Measurements from ENCODE around the gene RFX3. TPM values are rescaled to one million over a fixed set of nuclear protein-coding genes. Genes with fewer than 3 reads are reported as not detected.

RFX3 gene
- total and polyA plus RNA-seq, 5 donors = 1.3 to 9.9 (median 5.1) TPM

DNA sequence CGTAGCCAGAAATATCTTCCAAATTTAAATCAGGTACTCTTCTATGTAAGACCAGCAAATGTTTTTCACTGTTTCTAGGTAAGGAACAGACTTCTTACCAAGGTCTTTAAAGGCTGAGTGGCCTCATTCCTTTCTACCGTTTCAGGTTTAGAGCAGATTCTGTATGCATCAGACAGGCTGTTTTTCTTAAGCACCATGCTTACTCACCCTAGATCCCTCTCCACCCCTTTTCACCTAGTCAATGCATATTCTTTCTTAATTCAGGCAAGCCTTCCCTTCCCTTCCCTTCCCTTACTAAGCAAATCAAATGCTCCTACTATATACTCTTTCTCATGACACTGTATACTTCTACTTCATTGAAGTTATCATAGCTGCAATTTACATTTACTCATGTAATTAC is 70.7 kb downstream of the RFX3 start:
- ATAC-seq = no peak
- intact Hi-C loops (cut with DNase I) = no loop called here

DNA sequence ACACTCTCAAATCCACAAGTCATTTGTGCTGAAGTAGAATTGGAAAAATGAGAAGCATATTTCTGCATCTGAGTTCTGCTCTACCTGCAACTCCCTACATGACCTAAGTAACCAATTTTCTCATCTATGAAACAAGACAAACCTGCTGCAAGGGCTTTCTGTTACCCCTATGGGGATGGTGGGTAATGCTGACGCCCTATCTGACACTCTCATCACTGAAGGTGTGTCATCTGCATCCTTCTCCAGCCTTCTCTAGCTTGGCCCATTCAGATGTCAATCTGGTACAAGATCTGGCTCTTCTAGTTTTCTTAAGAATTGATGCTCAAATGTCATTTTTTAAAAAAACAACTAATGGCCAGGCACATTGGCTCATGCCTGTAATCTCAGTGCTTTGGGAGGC is 73.8 kb downstream of the RFX3 start:
- Histone ChIP-seq H3K4me3 (ENCODE audit: low read length) (no peak overlapping the region), H3K27me3 (ENCODE audit: control insufficient read depth, insufficient read depth) (no peaks in the 10 kb centered on the region), H3K9me3 (ENCODE audit: control insufficient read depth, low read length) (no peaks in the 10 kb centered on the region), H3K27ac (ENCODE audit: low read length) (no peak overlapping the region), H3K4me1 (ENCODE audit: control insufficient read depth, insufficient read depth, low read length) (no peaks in the 10 kb centered on the region)
- DNase-seq = no peak
- no peak for ATAC-seq
- intact Hi-C loops (cut with DNase I) = no loop called here
- 95% methylated on average over 1 of the region's 1 CpG for WGBS

More for the DNA sequence above, 70.7 kb downstream of the RFX3 start:
- H3K9me3 ChIP-seq (ENCODE audit: control insufficient read depth, low read length) = no peaks in the 10 kb centered on the region
- 88% methylated on average over 2 of the region's 2 CpGs for WGBS
- H3K27ac ChIP-seq (ENCODE audit: low read length) = no peak overlapping the region
- H3K4me3 ChIP-seq (ENCODE audit: low read length) = no peak overlapping the region
- H3K4me1 ChIP-seq (ENCODE audit: control insufficient read depth, insufficient read depth, low read length) = no peaks in the 10 kb centered on the region
- H3K27me3 ChIP-seq (ENCODE audit: control insufficient read depth, insufficient read depth) = no peaks in the 10 kb centered on the region
- DNase-seq = no peak

DNA sequence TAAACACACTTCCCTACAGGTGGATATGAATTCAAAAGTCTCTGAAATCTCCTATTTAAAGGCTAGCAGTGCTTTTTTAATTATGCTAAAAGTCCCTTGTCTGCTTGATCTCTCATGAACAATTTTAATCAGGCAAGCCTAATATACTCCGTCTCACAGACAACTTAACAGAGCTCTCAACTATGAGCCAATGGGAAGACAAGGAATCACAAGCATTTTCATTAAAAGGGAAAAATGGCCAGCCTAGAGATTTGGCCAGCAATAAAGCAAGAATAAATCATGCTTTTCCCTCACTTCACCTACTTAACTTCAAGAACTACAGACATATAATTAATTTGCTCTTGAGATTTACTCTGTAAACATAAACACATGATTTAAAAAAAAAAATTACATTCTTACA is 78.0 kb downstream of the RFX3 start:
- H3K27ac ChIP-seq (ENCODE audit: low read length) = no peak overlapping the region

DNA sequence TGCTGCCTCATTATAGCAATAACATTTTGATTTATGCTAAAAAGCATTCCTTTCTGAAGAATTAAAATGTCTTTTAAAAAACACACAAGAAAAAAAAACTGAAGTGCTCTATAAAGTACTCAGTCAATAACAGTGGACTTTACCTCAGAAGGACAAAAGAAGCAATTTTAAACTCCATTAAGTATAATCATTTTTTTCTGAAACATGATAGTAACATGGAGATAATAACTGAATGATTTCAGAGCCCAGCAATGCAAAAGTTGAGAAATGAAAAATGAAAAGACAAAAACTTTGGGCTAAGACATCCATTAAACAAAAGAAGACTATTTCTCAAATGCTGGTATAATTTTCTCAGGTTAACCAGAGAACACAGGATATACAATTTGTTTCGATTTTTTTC is 78.7 kb downstream of the RFX3 start:
- H3K27ac ChIP-seq (ENCODE audit: low read length) = no peak overlapping the region
- H3K27me3 ChIP-seq (ENCODE audit: control insufficient read depth, insufficient read depth) = no peaks in the 10 kb centered on the region
- 70% methylated on average over 1 of the region's 1 CpG for WGBS
- no peaks in the 10 kb centered on the region for H3K9me3 ChIP-seq (ENCODE audit: control insufficient read depth, low read length)
- DNase-seq (no peak), ATAC-seq (no peak)
- H3K4me3 ChIP-seq (ENCODE audit: low read length) = no peak overlapping the region
- intact Hi-C loops (cut with DNase I) = no loop called here
- H3K4me1 ChIP-seq (ENCODE audit: control insufficient read depth, insufficient read depth, low read length) = no peaks in the 10 kb centered on the region

More for the DNA sequence above, 78.0 kb downstream of the RFX3 start:
- intact Hi-C loops (cut with DNase I) = no loop called here
- no peak for DNase-seq
- H3K9me3 ChIP-seq (ENCODE audit: control insufficient read depth, low read length) = no peaks in the 10 kb centered on the region
- ATAC-seq = no peak
- no peaks in the 10 kb centered on the region for H3K27me3 ChIP-seq (ENCODE audit: control insufficient read depth, insufficient read depth)
- H3K4me3 ChIP-seq (ENCODE audit: low read length) = no peak overlapping the region
- no peaks in the 10 kb centered on the region for H3K4me1 ChIP-seq (ENCODE audit: control insufficient read depth, insufficient read depth, low read length)
- WGBS = 66% methylated on average over 1 of the region's 1 CpG

DNA sequence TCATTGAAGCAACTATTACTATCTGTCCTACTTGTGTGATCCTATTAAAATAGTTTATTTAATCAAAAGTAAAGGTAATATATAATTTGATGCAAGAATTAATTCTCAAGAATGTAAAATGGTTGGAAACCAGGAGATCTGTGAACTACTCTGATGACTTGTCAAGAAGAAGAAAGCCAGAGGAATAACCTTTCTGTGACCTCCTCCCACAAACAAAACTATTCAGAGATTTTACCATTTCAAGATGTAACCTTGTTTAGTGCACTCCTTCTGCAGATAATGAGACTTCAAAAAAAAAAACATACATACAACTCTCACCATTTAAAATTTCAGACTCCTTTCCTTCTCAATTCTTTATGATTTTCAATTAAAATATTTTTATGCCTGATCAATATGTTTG is 79.5 kb downstream of the RFX3 start:
- Histone ChIP-seq H3K4me3 (ENCODE audit: low read length) (no peak overlapping the region), H3K27ac (ENCODE audit: low read length) (no peak overlapping the region), H3K4me1 (ENCODE audit: control insufficient read depth, insufficient read depth, low read length) (no peaks in the 10 kb centered on the region), H3K9me3 (ENCODE audit: control insufficient read depth, low read length) (no peaks in the 10 kb centered on the region), H3K27me3 (ENCODE audit: control insufficient read depth, insufficient read depth) (no peaks in the 10 kb centered on the region)
- intact Hi-C loops (cut with DNase I) = no loop called here
- ATAC-seq (no peak), DNase-seq (no peak)

DNA sequence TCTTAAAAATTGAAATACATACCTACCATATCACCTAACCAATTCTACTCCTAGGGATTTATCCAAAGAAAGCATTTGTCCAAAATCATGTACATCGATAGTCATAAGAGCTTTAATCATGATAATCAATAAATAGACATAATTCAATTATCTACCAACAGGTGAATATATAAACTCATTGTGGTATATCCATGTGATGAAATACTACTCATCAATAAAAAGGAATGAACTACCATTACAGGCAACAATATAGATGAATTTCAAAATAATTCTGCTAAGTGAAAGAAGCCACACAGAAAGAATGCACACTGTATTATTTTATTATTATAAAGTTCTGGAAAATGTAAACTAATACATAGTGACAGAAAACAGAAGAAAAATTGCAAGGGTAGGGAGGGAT is 81.8 kb downstream of the RFX3 start:
- Histone ChIP-seq H3K27me3 (ENCODE audit: control insufficient read depth, insufficient read depth) (no peaks in the 10 kb centered on the region), H3K4me3 (ENCODE audit: low read length) (no peak overlapping the region), H3K4me1 (ENCODE audit: control insufficient read depth, insufficient read depth, low read length) (no peaks in the 10 kb centered on the region), H3K9me3 (ENCODE audit: control insufficient read depth, low read length) (no peaks in the 10 kb centered on the region), H3K27ac (ENCODE audit: low read length) (no peak overlapping the region)
- intact Hi-C loops (cut with DNase I) = loop anchor here in 1 of 4 donors (5.0 kb wide), 1 partner anchor 202 kb away; no protein-coding TSS in a partner anchor
- DNase-seq (no peak), ATAC-seq (no peak)
- 99% methylated on average over 1 of the region's 1 CpG for WGBS

DNA sequence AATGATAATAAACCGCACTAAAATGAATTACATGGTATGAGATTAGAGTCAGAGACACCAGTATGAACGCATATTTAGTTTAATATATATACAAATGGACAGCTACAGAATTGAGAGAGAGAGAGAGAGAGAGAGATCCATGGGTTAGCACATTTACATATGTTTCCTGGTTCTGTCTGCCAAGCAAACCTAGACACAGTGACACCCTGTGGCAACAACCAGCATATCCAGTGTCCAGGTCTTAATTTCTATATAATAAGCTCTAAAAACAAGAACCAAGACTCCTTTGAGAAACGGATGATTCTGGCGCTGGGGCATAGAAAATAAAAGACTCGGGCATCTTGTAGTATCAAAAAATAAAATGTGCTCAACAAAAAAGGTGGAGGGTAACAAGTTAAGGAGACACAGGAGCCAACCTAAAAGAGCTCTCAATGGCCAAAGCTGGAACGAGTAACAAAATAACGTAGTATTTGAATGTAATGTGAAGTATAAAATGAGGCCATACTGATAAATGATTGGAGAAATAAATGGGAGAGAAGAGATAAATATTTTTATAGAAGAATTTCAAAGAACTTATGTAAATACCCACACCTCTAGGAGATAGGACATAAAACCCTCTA is 84.5 kb downstream of the RFX3 start:
- H3K27me3 ChIP-seq (ENCODE audit: control insufficient read depth, insufficient read depth) = no peaks in the 10 kb centered on the region
- 84% methylated on average over 7 of the region's 7 CpGs for WGBS
- ATAC-seq (peak; percentile 64 to 65), DNase-seq (peak in 2 of 3 donors; percentile 16 to 49)
- H3K4me3 ChIP-seq (ENCODE audit: low read length) = no peak overlapping the region
- no peaks in the 10 kb centered on the region for H3K4me1 ChIP-seq (ENCODE audit: control insufficient read depth, insufficient read depth, low read length)
- no peaks in the 10 kb centered on the region for H3K9me3 ChIP-seq (ENCODE audit: control insufficient read depth, low read length)
- intact Hi-C loops (cut with DNase I) = loop anchor here in 1 of 4 donors (5.0 kb wide), 1 partner anchor 199 kb away; no protein-coding TSS in a partner anchor
- no peak overlapping the region for H3K27ac ChIP-seq (ENCODE audit: low read length)

DNA sequence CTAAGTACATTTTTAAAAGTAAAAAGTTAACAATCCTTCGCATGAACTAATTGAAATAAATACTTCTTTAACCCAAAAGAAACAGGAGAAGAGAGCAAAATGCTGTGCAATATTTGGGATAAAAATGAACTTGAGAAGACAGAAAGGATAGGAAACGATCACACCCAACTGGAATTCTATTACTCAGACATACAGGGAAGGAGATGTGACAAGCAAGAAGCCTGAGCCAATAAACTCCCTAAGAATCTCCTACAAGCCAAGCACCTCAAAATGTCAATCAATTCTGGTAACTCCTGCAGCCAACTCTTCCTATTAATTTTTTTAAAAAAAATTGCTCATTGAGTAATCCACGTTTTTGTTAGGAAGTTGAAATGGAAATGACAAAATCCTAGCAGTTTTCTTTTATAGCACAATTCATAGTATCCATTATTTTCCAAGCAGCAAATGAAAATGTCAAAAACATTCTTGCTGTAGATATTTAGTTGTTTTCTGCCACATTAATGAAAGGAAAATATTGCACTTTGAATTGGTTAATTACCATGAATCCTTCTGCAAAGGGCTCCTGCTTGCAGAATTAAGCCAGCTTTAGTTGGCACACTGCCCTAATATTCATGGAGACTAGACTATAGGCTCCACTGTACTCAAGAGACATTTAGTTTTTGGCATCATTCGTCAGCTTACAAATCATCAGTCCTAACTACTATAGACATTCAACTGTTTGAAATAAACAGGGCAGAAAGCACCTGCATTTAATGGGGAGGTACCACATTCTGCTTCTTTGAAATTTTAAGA is 89.0 kb downstream of the RFX3 start:
- 50% methylated on average over 4 of the region's 4 CpGs for WGBS
- Histone ChIP-seq H3K4me1 (ENCODE audit: control insufficient read depth, insufficient read depth, low read length) (peaks cover 2% of the 10 kb centered on the region), H3K27ac (ENCODE audit: low read length) (no peak overlapping the region), H3K4me3 (ENCODE audit: low read length) (no peak overlapping the region), H3K27me3 (ENCODE audit: control insufficient read depth, insufficient read depth) (no peaks in the 10 kb centered on the region), H3K9me3 (ENCODE audit: control insufficient read depth, low read length) (no peaks in the 10 kb centered on the region)
- intact Hi-C loops (cut with DNase I) = no loop called here
- no peak for DNase-seq
- no peak for ATAC-seq

DNA sequence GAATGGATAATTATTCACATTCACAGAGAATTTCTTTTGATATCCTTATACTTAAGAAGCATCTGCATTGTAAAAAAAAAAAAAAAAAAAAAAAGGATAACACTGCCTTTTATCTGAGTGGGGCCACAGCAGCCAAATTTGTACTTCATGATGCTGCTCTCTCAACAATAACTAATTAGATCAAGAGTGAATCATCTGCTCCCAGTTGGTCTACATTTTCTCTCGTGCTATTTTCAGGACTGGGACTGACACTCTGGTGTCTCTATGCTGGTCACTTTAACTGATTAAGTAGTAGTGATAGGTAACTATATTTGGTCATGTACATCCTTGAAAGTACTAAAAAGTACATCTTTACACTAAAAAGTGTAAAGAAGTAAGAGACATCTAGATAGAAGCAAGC is 90.1 kb downstream of the RFX3 start:
- Histone ChIP-seq H3K27ac (ENCODE audit: low read length) (no peak overlapping the region), H3K4me3 (ENCODE audit: low read length) (no peak overlapping the region), H3K27me3 (ENCODE audit: control insufficient read depth, insufficient read depth) (no peaks in the 10 kb centered on the region), H3K9me3 (ENCODE audit: control insufficient read depth, low read length) (no peaks in the 10 kb centered on the region), H3K4me1 (ENCODE audit: control insufficient read depth, insufficient read depth, low read length) (peaks cover 2% of the 10 kb centered on the region)
- 47% methylated on average over 1 of the region's 1 CpG for WGBS
- no peak for DNase-seq
- intact Hi-C loops (cut with DNase I) = no loop called here
- no peak for ATAC-seq

DNA sequence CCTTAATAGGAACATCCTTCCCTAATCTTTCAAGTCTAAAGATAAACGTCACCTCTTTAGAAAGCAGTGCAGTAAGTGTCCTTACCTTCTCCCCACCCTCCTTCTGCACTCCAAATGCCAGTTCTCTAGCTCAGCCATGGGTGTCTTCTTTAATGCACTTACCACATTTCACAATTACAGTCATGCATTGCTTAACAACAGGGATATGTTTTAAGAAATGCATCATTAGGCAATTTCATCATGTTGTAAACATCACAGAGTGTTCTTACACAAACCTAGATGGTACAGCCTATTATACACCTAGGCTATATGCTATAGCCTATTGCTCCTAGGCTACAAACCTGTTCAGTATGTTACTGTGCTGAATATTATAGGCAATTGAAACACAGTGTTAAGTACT is 91.2 kb downstream of the RFX3 start:
- DNase-seq = no peak
- WGBS = 85% methylated on average over 1 of the region's 1 CpG
- no peak for ATAC-seq
- H3K27ac ChIP-seq (ENCODE audit: low read length) = no peak overlapping the region
- peaks cover 2% of the 10 kb centered on the region for H3K4me1 ChIP-seq (ENCODE audit: control insufficient read depth, insufficient read depth, low read length)
- intact Hi-C loops (cut with DNase I) = no loop called here
- H3K4me3 ChIP-seq (ENCODE audit: low read length) = no peak overlapping the region
- H3K9me3 ChIP-seq (ENCODE audit: control insufficient read depth, low read length) = no peaks in the 10 kb centered on the region
- H3K27me3 ChIP-seq (ENCODE audit: control insufficient read depth, insufficient read depth) = no peaks in the 10 kb centered on the region

DNA sequence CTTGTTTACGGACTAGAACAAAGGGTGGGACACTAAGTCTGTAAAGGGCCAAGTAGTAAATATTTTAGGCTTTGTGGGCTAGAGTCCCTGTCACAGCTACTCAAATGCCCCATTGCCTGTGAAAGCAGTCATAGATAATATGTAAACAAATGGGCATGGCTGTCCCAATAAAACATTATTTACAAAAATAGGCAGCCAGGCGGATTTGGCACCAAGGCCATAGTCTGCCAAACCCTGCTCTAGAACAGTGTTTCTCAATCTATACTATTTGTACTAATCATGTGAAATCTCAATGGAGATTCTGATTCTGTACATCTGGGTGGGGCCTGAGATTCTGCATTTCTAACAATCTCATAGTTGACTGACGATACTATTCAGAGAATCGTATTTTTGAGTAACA is 92.0 kb downstream of the RFX3 start:
- 96% methylated on average over 4 of the region's 4 CpGs for WGBS
- ATAC-seq = no peak
- intact Hi-C loops (cut with DNase I) = no loop called here

More for the DNA sequence above, 92.0 kb downstream of the RFX3 start:
- Histone ChIP-seq H3K9me3 (ENCODE audit: control insufficient read depth, low read length) (no peaks in the 10 kb centered on the region), H3K4me3 (ENCODE audit: low read length) (no peak overlapping the region), H3K27ac (ENCODE audit: low read length) (no peak overlapping the region), H3K4me1 (ENCODE audit: control insufficient read depth, insufficient read depth, low read length) (peaks cover 2% of the 10 kb centered on the region), H3K27me3 (ENCODE audit: control insufficient read depth, insufficient read depth) (no peaks in the 10 kb centered on the region)
- DNase-seq = no peak

Data from right cardiac atrium (tissue), 5 donors.